MM.1S (cell line): ENCODE measurements around the gene TGFB1.

Source experiments
- EZH2 ChIP-seq: fragments of 300-600 bp; sonication (generic); optimal IDR thresholded peaks from 2 replicates; pipeline ENCODE3; 2017; ENCODE audit warnings: low read depth, mild to moderate bottlenecking, antibody characterized with exemption, low read length, mixed read lengths
- EZH2phosphoT487 ChIP-seq: fragments of 300-600 bp; sonication (generic); IDR thresholded peaks from 2 replicates; pipeline ENCODE4 v1.6.1; 2018; ENCODE audit warnings: antibody characterized with exemption, low read length
- TF ChIP-seq, protein P1 (sequence below): fragments of 300-600 bp; sonication (generic); IDR thresholded peaks from 2 replicates; pipeline ENCODE4 v1.5.1; 2016; ENCODE audit warnings: antibody characterized with exemption, low read length, mixed read lengths

DNA sequence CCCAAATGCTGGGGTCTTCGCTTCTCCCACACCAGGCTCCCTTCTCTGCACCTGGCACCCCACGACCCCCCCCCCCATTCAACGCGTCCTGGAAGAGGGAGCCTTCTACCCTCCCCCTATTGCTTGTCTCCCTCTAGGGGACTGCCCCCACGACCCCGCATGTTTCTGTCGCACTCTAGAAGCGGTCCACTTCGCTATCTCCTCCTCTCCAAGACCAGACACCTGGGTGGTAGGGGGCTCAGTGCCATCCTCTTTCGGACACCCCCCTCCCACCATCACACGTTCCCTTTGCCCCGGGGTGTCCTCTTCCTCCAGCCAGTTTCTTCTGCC, 1.5 kb downstream of the TGFB1 start:
- TF ChIP-seq, protein P1, sequence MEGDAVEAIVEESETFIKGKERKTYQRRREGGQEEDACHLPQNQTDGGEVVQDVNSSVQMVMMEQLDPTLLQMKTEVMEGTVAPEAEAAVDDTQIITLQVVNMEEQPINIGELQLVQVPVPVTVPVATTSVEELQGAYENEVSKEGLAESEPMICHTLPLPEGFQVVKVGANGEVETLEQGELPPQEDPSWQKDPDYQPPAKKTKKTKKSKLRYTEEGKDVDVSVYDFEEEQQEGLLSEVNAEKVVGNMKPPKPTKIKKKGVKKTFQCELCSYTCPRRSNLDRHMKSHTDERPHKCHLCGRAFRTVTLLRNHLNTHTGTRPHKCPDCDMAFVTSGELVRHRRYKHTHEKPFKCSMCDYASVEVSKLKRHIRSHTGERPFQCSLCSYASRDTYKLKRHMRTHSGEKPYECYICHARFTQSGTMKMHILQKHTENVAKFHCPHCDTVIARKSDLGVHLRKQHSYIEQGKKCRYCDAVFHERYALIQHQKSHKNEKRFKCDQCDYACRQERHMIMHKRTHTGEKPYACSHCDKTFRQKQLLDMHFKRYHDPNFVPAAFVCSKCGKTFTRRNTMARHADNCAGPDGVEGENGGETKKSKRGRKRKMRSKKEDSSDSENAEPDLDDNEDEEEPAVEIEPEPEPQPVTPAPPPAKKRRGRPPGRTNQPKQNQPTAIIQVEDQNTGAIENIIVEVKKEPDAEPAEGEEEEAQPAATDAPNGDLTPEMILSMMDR, result no peak
- TF ChIP-seq EZH2phosphoT487 (no peak), EZH2 (no peak)
